Fibroblast of mammary gland (primary cell): ENCODE data around the gene MARK3.
A peak's percentile ranks its signal among the peaks of the same experiment; 100 is the strongest.

Experiments
- DNase-seq: peaks from one replicate; pipeline ENCODE4 v3.0.0-alpha.2; 2010; ENCODE audit warnings: low read depth
- H3K4me3 ChIP-seq: 2 replicates; pipeline ENCODE4 v1.5.1; 2011; ENCODE audit warnings: low read depth, mild to moderate bottlenecking, low read length, moderate library complexity; ENCODE audit not compliant: control insufficient read depth
- CTCF ChIP-seq: conservative IDR thresholded peaks from 2 replicates; pipeline ENCODE4 v1.5.1; 2011; ENCODE audit warnings: low read depth, low read length, inconsistent platforms; ENCODE audit not compliant: control insufficient read depth, insufficient read depth

MARK3 gene

DNA sequence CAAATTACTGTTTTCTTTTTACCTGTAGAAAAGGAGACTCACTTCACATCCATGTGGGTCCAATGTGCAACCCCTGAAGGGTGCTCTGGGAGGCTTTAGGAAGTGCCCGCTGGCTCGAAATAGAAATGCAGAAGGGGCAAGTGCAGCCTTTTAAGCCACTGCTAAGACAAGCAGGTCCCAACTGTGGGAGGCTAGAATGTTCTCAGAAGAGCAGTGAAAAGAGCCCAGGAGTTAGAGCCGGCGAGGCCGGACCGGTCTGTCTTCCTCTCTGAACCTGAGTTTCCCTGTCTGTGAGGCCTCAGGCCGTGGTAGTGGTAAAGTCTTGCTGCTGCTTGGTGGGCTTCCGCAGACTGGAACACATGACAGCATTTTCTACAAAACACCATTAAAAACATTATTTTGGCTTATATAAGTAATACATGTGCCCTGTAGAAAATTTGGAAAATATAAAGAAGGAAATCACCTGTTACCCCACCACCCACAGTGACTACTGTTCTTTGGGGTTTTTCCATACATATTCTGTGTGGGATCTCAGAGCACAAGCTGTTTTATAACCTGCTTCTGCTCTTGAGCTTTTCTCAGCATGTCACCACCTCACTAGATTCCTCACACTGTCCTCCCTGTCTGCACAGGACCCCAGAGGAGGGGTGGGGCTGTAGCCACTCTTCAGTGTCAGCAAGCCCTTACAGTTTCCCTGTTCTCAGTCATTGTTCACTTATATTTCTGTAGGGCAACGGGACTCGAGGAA is 131.4 kb downstream of the MARK3 start:
- no peak for TF ChIP-seq CTCF
- H3K4me3 ChIP-seq: no peak overlapping the region
- DNase-seq: no peak

- no peak overlapping the region for H3K4me3 ChIP-seq
- TF ChIP-seq CTCF: no peak
Observed at GRCh38 chr14:103517174-103517566, 132.0 kb downstream of the MARK3 start.

GRCh38 chr14:103517721-103518421 is 132.7 kb downstream of the MARK3 start:
- TF ChIP-seq CTCF: no peak
- DNase-seq: no peak
- no peak overlapping the region for H3K4me3 ChIP-seq

More at GRCh38 chr14:103517174-103517566, 132.0 kb downstream of the MARK3 start:
- no peak for DNase-seq

DNA sequence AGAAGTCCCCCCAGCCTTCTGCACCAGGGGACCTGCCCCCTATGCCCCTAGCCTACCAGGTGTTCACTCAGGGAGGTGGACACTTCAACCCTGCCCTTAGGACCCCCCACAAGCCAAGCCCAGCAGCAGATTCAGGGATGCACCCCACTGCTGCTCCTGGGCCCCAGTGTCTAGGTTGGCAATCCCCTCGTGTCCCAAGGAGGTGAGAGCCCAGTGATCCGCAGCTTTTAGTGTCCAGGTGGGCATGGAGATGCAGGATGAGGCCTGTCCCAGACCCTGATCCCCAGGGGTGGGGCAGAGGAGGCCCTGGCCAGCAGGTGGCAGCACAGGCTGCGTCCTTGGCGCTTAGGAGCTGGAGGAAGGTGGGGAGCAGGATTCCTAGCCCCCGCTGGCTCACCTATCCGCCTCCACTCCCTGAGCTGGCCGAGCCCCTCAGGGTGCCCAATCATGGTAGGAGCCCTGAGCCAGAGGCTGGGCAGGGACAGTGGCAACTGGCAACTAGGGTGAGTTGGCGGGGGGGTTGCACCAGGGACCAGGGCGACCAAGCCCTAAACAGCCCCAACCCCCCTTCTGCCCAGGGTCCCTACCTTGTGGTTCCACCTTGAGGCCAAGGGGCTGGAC is 133.3 kb downstream of the MARK3 start:
- no peak overlapping the region for H3K4me3 ChIP-seq
- TF ChIP-seq CTCF: peak; percentile 82
- peak; percentile 43 for DNase-seq

GRCh38 chr14:103519043-103519836 is 134.0 kb downstream of the MARK3 start:
- H3K4me3 ChIP-seq: no peak overlapping the region
- DNase-seq: no peak
- no peak for TF ChIP-seq CTCF

DNA sequence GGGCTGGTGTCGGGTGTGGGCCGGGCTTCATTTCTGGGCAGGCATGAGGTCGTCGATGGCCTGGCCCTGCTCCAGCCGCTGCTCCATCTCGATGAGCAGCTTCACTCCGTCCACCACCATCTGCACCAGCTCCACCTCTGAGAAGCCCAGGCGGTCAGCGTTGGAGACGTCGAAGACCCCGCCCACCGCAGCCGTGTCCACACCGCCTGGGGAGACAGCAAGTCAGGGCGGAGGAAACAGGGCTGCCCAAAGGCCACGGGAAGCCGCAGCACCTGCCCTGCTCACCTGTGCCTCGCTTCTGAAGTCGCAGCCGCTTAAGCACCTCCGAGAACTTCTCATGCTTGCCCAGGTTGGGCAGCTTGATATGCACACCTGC is 134.6 kb downstream of the MARK3 start:
- H3K4me3 ChIP-seq: no peak overlapping the region
- no peak for DNase-seq
- TF ChIP-seq CTCF: no peak
